NCI-H446 treated with DMSO at 0.1 percent for 48 hours (cell line): Measurements from ENCODE around the gene UBE2L5.

Experiments used
- DNase-seq: peaks from one replicate; lab custom pipeline; 2025; lab: John Stamatoyannopoulos, UW

UBE2L5 gene

GRCh38 chr13:30477346-30478195 lies 55.3 kb downstream of the UBE2L5 start:
- no peak for DNase-seq
